Adrenal gland (tissue), 12 donors: ENCODE data around the gene IQGAP3. TPM values are rescaled to one million over a fixed set of nuclear protein-coding genes. Genes with fewer than 3 reads are reported as not detected.

Source experiments
- DNase-seq, 7 donors: peaks; one replicate each; pipeline ENCODE4 v3.0.0-alpha.2; 2019 to 2020
- H3K27ac ChIP-seq, 5 donors: fragments of 200-600 bp; sonication (generic) in 4 of 5; 1 replicate in 3 of 5; 2 replicates in 2 of 5; pipeline versions ENCODE4 v1.5.1 to v1.8.0; 2016 to 2020; ENCODE audit warnings: mild to moderate bottlenecking in 1 of 5
- H3K27me3 ChIP-seq: fragments of 200-600 bp; 2 replicates; pipeline ENCODE4 v1.8.0; 2021
- H3K36me3 ChIP-seq, 2 donors: fragments of 200-600 bp; replicated peaks in 1 of 2; 1 replicate in 1 of 2; 2 replicates in 1 of 2; pipeline versions ENCODE4 v1.5.1 to v1.8.0; 2018 to 2022
- H3K4me1 ChIP-seq, 2 donors: fragments of 200-600 bp; replicated peaks in 1 of 2; 1 replicate in 1 of 2; 2 replicates in 1 of 2; pipeline versions ENCODE4 v1.5.1 to v1.8.0; 2018 to 2021
- H3K4me3 ChIP-seq, 4 donors: fragments of 200-600 bp; sonication (generic) in 3 of 4; one replicate each; pipeline ENCODE4 v1.5.1; 2016 to 2018
- H3K9me3 ChIP-seq, 3 donors: fragments of 200-600 bp; sonication (generic) in 1 of 3; replicated peaks in 1 of 3; 1 replicate in 2 of 3; 2 replicates in 1 of 3; pipeline versions ENCODE4 v1.5.1 to v1.8.0; 2016 to 2021
- CTCF ChIP-seq, 6 experiments: fragments of 450-650 bp in 4 of 6; fragments of 200-600 bp in 2 of 6; sonication (generic) in 1 of 6; IDR thresholded peaks; 1 replicate in 5 of 6; 2 replicates in 1 of 6; pipeline versions ENCODE4 v1.5.1 to v1.8.0; 2016 to 2021; ENCODE audit warnings: antibody characterized with exemption in 6 of 6, mild to moderate bottlenecking in 2 of 6, moderate library complexity in 1 of 6
- POLR2A ChIP-seq, 2 donors: fragments of 450-650 bp; IDR thresholded peaks; one replicate each; pipeline ENCODE4 v1.6.1; 2017; ENCODE audit warnings: antibody characterized with exemption in 2 of 2, mild to moderate bottlenecking in 2 of 2, moderate library complexity in 1 of 2
- WGBS, 4 donors: extraction: QIAGEN DNeasy Blood & Tissue Kit in 2 of 4; methylation state at CpG; one replicate each; pipeline versions ENCODE4 v1.1.5 to v1.1.7; 2013 to 2017; 5-methylcytosine and 5-hydroxymethylcytosine counted together
- intact Hi-C, 2 donors: fragments of 100-400 bp; cut with DNase I; formaldehyde crosslinking; loops; one replicate each; pipeline versions ENCODE4 v1.14.1 to v1.15.0; 2022 to 2023
- polyA plus RNA-seq, 3 donors: library from polyadenylated mRNA; stranded (reverse); fragments of 200-250 nt in 2 of 3; fragments of 350-450 nt in 1 of 3; fragmentation: Illumina TruSeq in 1 of 3; extraction: RNeasy Lipid Tissue Mini Kit (QIAGEN cat#74804) in 1 of 3; gene quantifications; one replicate each; pipeline ENCODE4 v1.2.3, GENCODE V29; 2013 to 2014
- total RNA-seq, 9 donors: library from RNA; depleted of rRNA in 4 of 9; stranded (reverse); fragments of >200 nt in 4 of 9; fragments of 120-200 nt in 1 of 9; fragmentation: NEBNext Ultra II Directional in 1 of 9; extraction: Animal tissue kit (Norgen Biotek cat#: 25700) in 1 of 9; gene quantifications; one replicate each; pipeline versions ENCODE4 v1.1.0 to v1.2.4, GENCODE V29; 2013 to 2023
- donor health status: healthy with polysubstance abuse.
- donor health status: Bipolar disorder and iron deficiency.
- donor health status: DM: yes; HTN: yes; CAD: no.
- donor health status: DM: no; HTN: no; CAD: no.
- donor health status: DM: no; HTN: no; CAD: no.
- donor health status: DM: yes; HTN: yes; CAD: no.

IQGAP3 gene
- total and polyA plus RNA-seq, 12 donors: 0.16 to 5.3 (median 0.80) TPM

GRCh38 chr1:156505679-156506298 lies 66.6 kb downstream of the IQGAP3 start:
- intact Hi-C loops: no loop called here
- peak overlapping the region; percentile 34 to 100 (median 100) for H3K27ac ChIP-seq
- H3K4me1 ChIP-seq: peaks cover 45 to 55% of the 10 kb centered on the region in 2 donors
- TF ChIP-seq CTCF (IDR thresholded peaks at IDR 0.05) (peak in 1 of 6 experiments; percentile 1), POLR2A (IDR thresholded peaks at IDR 0.05) (no peak)
- no peaks in the 10 kb centered on the region for H3K27me3 ChIP-seq
- peak in 2 of 7 donors; percentile 13 to 48 for DNase-seq
- WGBS, 4 donors: 71 to 78% (median 77%) methylated on average over 20 to 21 of the region's 21 CpGs
- H3K36me3 ChIP-seq: no peaks in the 10 kb centered on the region
- no peaks in the 10 kb centered on the region for H3K9me3 ChIP-seq
- peak overlapping the region in 1 of 4 donors; percentile 41 for H3K4me3 ChIP-seq

GRCh38 chr1:156504821-156505678 lies 67.3 kb downstream of the IQGAP3 start:
- peak overlapping the region; percentile 99 to 100 (median 100) for H3K27ac ChIP-seq
- intact Hi-C loops: loop anchor here in 1 of 2 donors (5.0 kb wide), 1 partner anchor 48 kb away; no protein-coding TSS in a partner anchor
- H3K36me3 ChIP-seq: no peaks in the 10 kb centered on the region
- H3K4me1 ChIP-seq: peaks cover 45 to 55% of the 10 kb centered on the region in 2 donors
- peak; percentile 99 to 100 (median 100) for DNase-seq
- H3K9me3 ChIP-seq: no peaks in the 10 kb centered on the region
- no peak for TF ChIP-seq CTCF (IDR thresholded peaks at IDR 0.05)
- peak; percentile 28 to 64 for TF ChIP-seq POLR2A (IDR thresholded peaks at IDR 0.05)
- 2 to 5% (median 3%) methylated on average over 31 to 45 of the region's 45 CpGs for WGBS, 4 donors
- H3K27me3 ChIP-seq: no peaks in the 10 kb centered on the region
- H3K4me3 ChIP-seq: peak overlapping the region in 1 of 4 donors; percentile 41

- H3K27ac ChIP-seq: peak overlapping the region; percentile 99 to 100 (median 100)
- DNase-seq: peak in 2 of 7 donors; percentile 29 to 57
- no peak for TF ChIP-seq CTCF (IDR thresholded peaks at IDR 0.05)
- no peak for TF ChIP-seq POLR2A (IDR thresholded peaks at IDR 0.05)
- H3K9me3 ChIP-seq: no peaks in the 10 kb centered on the region
- H3K4me1 ChIP-seq: peaks cover 45 to 55% of the 10 kb centered on the region in 2 donors
- H3K4me3 ChIP-seq: peak overlapping the region in 1 of 4 donors; percentile 41
- intact Hi-C loops: loop anchor here in 1 of 2 donors (5.0 kb wide), 1 partner anchor 47 kb away; no protein-coding TSS in a partner anchor
- no peaks in the 10 kb centered on the region for H3K27me3 ChIP-seq
- WGBS, 4 donors: 21 to 35% (median 33%) methylated on average over 3 to 5 of the region's 5 CpGs
- no peaks in the 10 kb centered on the region for H3K36me3 ChIP-seq
These were observed 67.9 kb downstream of the IQGAP3 start for GRCh38 chr1:156504438-156504813.
